Upper lobe of left lung (tissue), 6 donors: ENCODE data around the gene GTPBP6. TPM values are rescaled to one million over a fixed set of nuclear protein-coding genes. Genes with fewer than 3 reads are reported as not detected.
"Not testable (repeated sequence)": the region's sequence is repeated elsewhere in the genome, so short reads cannot be mapped to it uniquely, and the experiment has no call there.

Experiments used
- ATAC-seq, 2 donors: fragments of 200-7000 bp; cut with Tn5 transposase; one replicate each; pipeline ENCODE4 v1.9.1; 2022; ENCODE audit warnings: mild to moderate bottlenecking in 2 of 2, moderate library complexity in 2 of 2; ENCODE audit not compliant: low FRiP score in 2 of 2
- DNase-seq, 2 donors: peaks; one replicate each; pipeline ENCODE4 v3.0.0-alpha.2; 2019 to 2020
- H3K27ac ChIP-seq, 4 donors: fragments of 200-600 bp; sonication (generic); one replicate each; pipeline ENCODE4 v1.5.1; 2016 to 2019
- H3K27me3 ChIP-seq, 4 donors: fragments of 200-600 bp; sonication (generic); one replicate each; pipeline ENCODE4 v1.5.1; 2017 to 2019
- H3K36me3 ChIP-seq, 4 donors: fragments of 200-600 bp; sonication (generic); one replicate each; pipeline ENCODE4 v1.5.1; 2016 to 2019
- H3K4me1 ChIP-seq, 4 donors: fragments of 200-600 bp; sonication (generic); one replicate each; pipeline ENCODE4 v1.5.1; 2018 to 2019
- H3K4me3 ChIP-seq, 4 donors: fragments of 200-600 bp; sonication (generic); one replicate each; pipeline ENCODE4 v1.5.1; 2017 to 2019; ENCODE audit warnings: mild to moderate bottlenecking in 2 of 4, moderate library complexity in 1 of 4
- H3K9me3 ChIP-seq, 4 donors: fragments of 200-600 bp; sonication (generic); one replicate each; pipeline ENCODE4 v1.5.1; 2018 to 2019
- CTCF ChIP-seq, 6 experiments: fragments of 450-650 bp in 4 of 6; fragments of 200-600 bp in 2 of 6; sonication (generic) in 2 of 6; IDR thresholded peaks; one replicate each; pipeline ENCODE4 v1.5.1; 2016 to 2019; ENCODE audit warnings: antibody characterized with exemption in 6 of 6
- EP300 ChIP-seq, 4 donors: sonication (generic); formaldehyde crosslinking; IDR thresholded peaks; one replicate each; pipeline ENCODE4 v1.5.1; 2017; ENCODE audit warnings: antibody characterized with exemption in 4 of 4, control low read depth in 2 of 4
- POLR2A ChIP-seq, 4 donors: fragments of 450-650 bp; IDR thresholded peaks; one replicate each; pipeline ENCODE4 v1.5.1; 2016 to 2017; ENCODE audit warnings: antibody characterized with exemption in 4 of 4, mild to moderate bottlenecking in 2 of 4
- POLR2AphosphoS5 ChIP-seq, 2 donors: sonication (generic); formaldehyde crosslinking; IDR thresholded peaks; one replicate each; pipeline ENCODE4 v1.5.1; 2017; ENCODE audit warnings: antibody characterized with exemption in 2 of 2
- WGBS, 2 donors: methylation state at CpG; one replicate each; pipeline ENCODE4 v1.1.5; 2017 to 2018; 5-methylcytosine and 5-hydroxymethylcytosine counted together
- total RNA-seq, 6 donors: library from RNA; depleted of rRNA in 4 of 6; stranded (reverse); fragments of >200 nt in 4 of 6; gene quantifications; one replicate each; pipeline versions ENCODE4 v1.1.0 to v1.2.1, GENCODE V29; 2016 to 2021
- donor health status: DM: no; HTN: no; CAD: no; lungs with moderate emphysema.
- donor health status: DM: no; HTN: yes; CAD: no; lungs with severe emphysema.

GTPBP6 gene
- total RNA-seq, 6 donors from 2014 or later, result 34.6 to 69.9 (median 61.0) TPM

DNA sequence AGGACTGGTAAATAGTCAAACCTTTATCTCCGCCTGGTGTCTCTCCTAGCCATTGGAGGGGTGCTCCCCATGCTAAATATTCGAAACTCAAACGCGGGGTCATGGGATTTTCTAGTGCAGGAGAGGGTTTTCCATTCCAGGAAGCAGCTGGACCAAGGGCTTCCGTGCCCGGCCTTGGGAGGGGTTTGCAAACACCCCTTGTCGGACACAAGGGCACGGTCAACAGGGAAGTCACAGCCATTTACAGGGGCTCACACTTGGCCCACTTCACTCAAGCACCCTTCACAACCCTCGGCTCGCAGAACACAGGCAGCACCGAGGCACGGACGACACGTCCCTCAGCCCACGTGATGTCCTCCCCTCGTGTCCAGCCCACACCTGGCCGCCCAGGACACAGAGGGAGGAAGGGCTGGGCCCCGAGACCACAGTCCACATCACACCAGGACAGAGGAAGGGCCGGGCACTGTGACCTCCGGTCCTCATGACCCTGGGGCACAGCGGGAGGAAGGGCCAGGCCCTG is 47.7 kb downstream of the GTPBP6 start:
- TF ChIP-seq CTCF (IDR thresholded peaks at IDR 0.05), result no peak
- no peak for TF ChIP-seq POLR2AphosphoS5 (IDR thresholded peaks at IDR 0.05)
- TF ChIP-seq EP300 (IDR thresholded peaks at IDR 0.05), result no peak
- no peak for TF ChIP-seq POLR2A (IDR thresholded peaks at IDR 0.05)
- ATAC-seq (peak; percentile 32 to 75), DNase-seq (peak; percentile 63 to 79)
- H3K27ac ChIP-seq, result peak overlapping the region in 1 of 4 donors; percentile 69
- H3K4me3 ChIP-seq, result peak overlapping the region in 1 of 4 donors; percentile 33
- H3K4me1 ChIP-seq, result peaks cover 7 to 11% (median 9%) of the 10 kb centered on the region in 4 donors
- no peaks in the 10 kb centered on the region for H3K27me3 ChIP-seq
- no peaks in the 10 kb centered on the region for H3K9me3 ChIP-seq
- 65 to 89% methylated on average over 15 to 18 of the region's 21 CpGs for WGBS, 2 donors
- H3K36me3 ChIP-seq, result no peaks in the 10 kb centered on the region

GRCh38 chrX:267771-268261 is 50.8 kb downstream of the GTPBP6 start:
- H3K27ac ChIP-seq, result no peak overlapping the region
- H3K4me3 ChIP-seq, result no peak overlapping the region
- peak; percentile 17 to 79 for DNase-seq
- no peak for TF ChIP-seq POLR2AphosphoS5 (IDR thresholded peaks at IDR 0.05)
- no peak for TF ChIP-seq EP300 (IDR thresholded peaks at IDR 0.05)
- no peak for TF ChIP-seq POLR2A (IDR thresholded peaks at IDR 0.05)
- TF ChIP-seq CTCF (IDR thresholded peaks at IDR 0.05), result no peak
- H3K27me3 ChIP-seq, result no peaks in the 10 kb centered on the region
- WGBS, 2 donors, result 91 to 96% methylated on average over 19 to 32 of the region's 33 CpGs
- no peaks in the 10 kb centered on the region for H3K36me3 ChIP-seq
- no peaks in the 10 kb centered on the region for H3K9me3 ChIP-seq
- peaks cover 0 to 10% (median 0%) of the 10 kb centered on the region in 4 donors for H3K4me1 ChIP-seq
- ATAC-seq, result no peak

DNA sequence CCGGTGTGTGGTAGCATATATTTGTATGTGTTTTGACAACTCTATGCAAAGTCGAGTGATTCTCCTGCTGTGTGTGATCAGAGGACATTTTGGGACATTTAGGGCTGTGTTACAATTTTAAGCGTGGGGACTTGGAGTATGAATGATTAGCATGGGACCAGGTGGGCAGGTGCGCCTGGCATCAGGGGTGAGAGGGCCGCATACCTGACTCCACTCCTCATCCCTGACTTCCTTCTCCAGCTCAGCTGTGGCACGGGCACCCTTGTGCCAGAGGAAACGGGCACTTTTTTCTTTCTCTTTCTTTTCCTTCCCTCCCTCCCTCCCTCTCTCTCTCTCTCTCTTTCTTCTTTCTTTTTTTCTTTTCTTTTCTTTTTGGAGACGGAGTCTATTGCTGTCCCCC is 53.1 kb downstream of the GTPBP6 start:
- no peak for TF ChIP-seq POLR2AphosphoS5 (IDR thresholded peaks at IDR 0.05)
- DNase-seq, result no peak
- no peak for ATAC-seq
- Histone ChIP-seq H3K4me1 (peaks cover 0 to 22% (median 4%) of the 10 kb centered on the region in 4 donors), H3K9me3 (no peaks in the 10 kb centered on the region), H3K27ac (peak overlapping the region in 1 of 4 donors; percentile 31), H3K36me3 (no peaks in the 10 kb centered on the region), H3K27me3 (no peaks in the 10 kb centered on the region), H3K4me3 (no peak overlapping the region)
- 80 to 90% methylated on average over 8 of the region's 8 CpGs for WGBS, 2 donors

DNA sequence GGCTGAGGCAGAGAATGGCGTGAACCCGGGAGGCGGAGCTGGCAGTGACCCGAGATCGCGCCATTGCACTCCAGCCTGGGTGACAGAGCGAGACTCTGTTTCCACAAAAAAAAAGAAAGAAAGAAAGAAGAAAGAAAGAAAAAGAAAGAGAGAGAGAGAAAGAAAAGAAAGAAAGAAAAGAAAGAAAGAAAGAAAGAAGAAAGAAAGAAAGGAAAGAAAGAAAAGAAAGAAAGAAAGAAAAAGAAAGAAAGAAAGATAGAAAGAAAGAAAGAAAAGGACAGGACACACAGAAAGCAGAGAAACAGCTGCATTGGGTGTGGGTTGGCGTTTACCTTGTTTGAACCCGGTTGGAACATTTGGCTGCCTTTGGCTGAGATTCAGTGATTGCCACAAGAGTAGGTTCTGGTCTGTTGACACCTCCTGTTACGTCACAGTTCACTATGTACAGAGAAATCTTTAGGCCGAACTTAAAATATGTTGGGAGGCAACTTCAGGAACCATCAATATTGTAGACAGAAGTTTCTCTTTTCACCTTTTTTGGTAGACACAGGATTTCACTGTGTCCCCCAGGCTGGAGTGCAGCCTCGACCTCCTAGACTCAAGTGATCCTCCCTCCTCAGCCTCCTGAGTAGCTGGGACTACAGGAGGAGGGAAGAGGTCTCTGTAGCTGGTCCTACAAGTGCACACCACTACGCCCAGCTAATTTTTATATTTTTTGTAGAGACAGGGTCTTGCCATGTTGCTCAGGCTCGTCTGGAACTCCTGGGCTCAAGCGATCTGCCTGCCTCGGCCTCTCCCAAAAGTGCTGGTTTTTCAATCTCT is 53.8 kb downstream of the GTPBP6 start:
- peak overlapping the region in 1 of 4 donors; percentile 31 for H3K27ac ChIP-seq
- TF ChIP-seq POLR2AphosphoS5 (IDR thresholded peaks at IDR 0.05) (no peak), POLR2A (IDR thresholded peaks at IDR 0.05) (no peak), EP300 (IDR thresholded peaks at IDR 0.05) (peak in 1 of 4 donors; percentile 13), CTCF (IDR thresholded peaks at IDR 0.05) (no peak)
- peaks cover 0 to 22% (median 4%) of the 10 kb centered on the region in 4 donors for H3K4me1 ChIP-seq
- 77% methylated on average over 16 of the region's 16 CpGs for WGBS, 2 donors
- no peaks in the 10 kb centered on the region for H3K9me3 ChIP-seq
- ATAC-seq (peak in 1 of 2 donors; percentile 59), DNase-seq (peak in 1 of 2 donors; percentile 65)
- H3K36me3 ChIP-seq, result no peaks in the 10 kb centered on the region
- no peak overlapping the region for H3K4me3 ChIP-seq
- H3K27me3 ChIP-seq, result no peaks in the 10 kb centered on the region

DNA sequence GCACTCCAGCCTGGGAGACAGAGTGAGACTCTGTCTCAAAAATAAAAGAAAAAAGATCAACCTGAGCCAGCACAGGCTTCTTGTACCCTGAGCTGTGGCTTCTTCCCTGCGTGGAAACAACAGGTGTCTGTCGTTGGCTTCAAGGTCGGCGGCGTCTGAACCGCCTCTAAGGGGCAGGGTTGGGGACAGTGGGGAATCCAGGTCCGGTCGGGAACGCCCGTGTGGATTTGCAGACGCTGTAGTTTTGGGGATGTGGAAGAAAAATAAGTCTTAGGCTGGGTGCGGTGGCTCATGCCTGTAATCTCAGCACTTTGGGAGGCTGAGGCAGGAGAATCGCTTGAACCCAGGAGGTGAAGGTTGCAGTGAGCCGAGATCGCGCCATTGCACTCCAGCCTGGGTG is 54.6 kb downstream of the GTPBP6 start:
- H3K27ac ChIP-seq, result peak overlapping the region in 1 of 4 donors; percentile 39
- 90 to 92% methylated on average over 16 of the region's 16 CpGs for WGBS, 2 donors
- not testable (repeated sequence) for H3K27me3 ChIP-seq, H3K4me3 ChIP-seq, H3K9me3 ChIP-seq, H3K36me3 ChIP-seq, ATAC-seq
- peak in 1 of 2 donors; percentile 12 for DNase-seq
- peaks cover 0 to 22% (median 4%) of the 10 kb centered on the region in 4 donors for H3K4me1 ChIP-seq
